Gastroesophageal sphincter (tissue), 4 donors: ENCODE results near the gene RCAN3. TPM values are rescaled to one million over a fixed set of nuclear protein-coding genes. Genes with fewer than 3 reads are reported as not detected.

Experiments
- ATAC-seq: fragments of 150-250 bp; one replicate; pipeline ENCODE4 v1.9.1; 2016; ENCODE audit warnings: mild to moderate bottlenecking, moderate library complexity
- H3K27ac ChIP-seq, 4 donors: fragments of 200-600 bp; sonication (generic) in 3 of 4; 1 replicate in 3 of 4; 2 replicates in 1 of 4; pipeline ENCODE4 v1.5.1; 2016 to 2019
- H3K27me3 ChIP-seq: fragments of 200-600 bp; sonication (generic); one replicate; pipeline ENCODE4 v1.5.1; 2019
- H3K36me3 ChIP-seq, 2 donors: fragments of 200-600 bp; sonication (generic); one replicate each; pipeline ENCODE4 v1.5.1; 2019; ENCODE audit warnings: control low read depth in 1 of 2
- H3K4me1 ChIP-seq, 3 donors: fragments of 200-600 bp; sonication (generic); 1 replicate in 2 of 3; 2 replicates in 1 of 3; pipeline ENCODE4 v1.5.1; 2016 to 2019; ENCODE audit warnings: control low read depth in 2 of 3
- H3K4me3 ChIP-seq, 2 donors: fragments of 200-600 bp; sonication (generic); one replicate each; pipeline ENCODE4 v1.5.1; 2019; ENCODE audit warnings: mild to moderate bottlenecking in 1 of 2, moderate library complexity in 1 of 2
- H3K9me3 ChIP-seq, 3 donors: fragments of 200-600 bp; sonication (generic); one replicate each; pipeline ENCODE4 v1.5.1; 2017 to 2019; ENCODE audit warnings: control low read depth in 2 of 3
- CTCF ChIP-seq, 4 experiments: fragments of 200-600 bp in 2 of 4; fragments of 450-650 bp in 2 of 4; sonication (generic) in 1 of 4; IDR thresholded peaks; one replicate each; pipeline ENCODE4 v1.5.1; 2017 to 2019; ENCODE audit warnings: antibody characterized with exemption in 4 of 4, mild to moderate bottlenecking in 2 of 4, moderate library complexity in 2 of 4
- EP300 ChIP-seq: sonication (generic); formaldehyde crosslinking; IDR thresholded peaks from one replicate; pipeline ENCODE4 v1.6.1; 2017; ENCODE audit warnings: antibody characterized with exemption, mild to moderate bottlenecking
- POLR2A ChIP-seq, 2 donors: fragments of 450-650 bp; IDR thresholded peaks; one replicate each; pipeline ENCODE4 v1.6.1; 2017; ENCODE audit warnings: antibody characterized with exemption in 2 of 2, mild to moderate bottlenecking in 2 of 2, moderate library complexity in 1 of 2
- POLR2AphosphoS5 ChIP-seq: sonication (generic); formaldehyde crosslinking; IDR thresholded peaks from one replicate; pipeline ENCODE4 v1.6.1; 2017; ENCODE audit warnings: antibody characterized with exemption
- WGBS, 2 donors: methylation state at CpG; one replicate each; pipeline ENCODE4 v1.1.5; 2018; ENCODE audit warnings: low coverage in 1 of 2; 5-methylcytosine and 5-hydroxymethylcytosine counted together
- total RNA-seq, 4 donors: library from RNA; depleted of rRNA; stranded (reverse); fragments of >200 nt; gene quantifications; one replicate each; pipeline ENCODE4 v1.1.0, GENCODE V29; 2016

RCAN3 gene
- total RNA-seq, 4 donors from 2014 or later = 9.0 to 12.7 (median 11.5) TPM

DNA sequence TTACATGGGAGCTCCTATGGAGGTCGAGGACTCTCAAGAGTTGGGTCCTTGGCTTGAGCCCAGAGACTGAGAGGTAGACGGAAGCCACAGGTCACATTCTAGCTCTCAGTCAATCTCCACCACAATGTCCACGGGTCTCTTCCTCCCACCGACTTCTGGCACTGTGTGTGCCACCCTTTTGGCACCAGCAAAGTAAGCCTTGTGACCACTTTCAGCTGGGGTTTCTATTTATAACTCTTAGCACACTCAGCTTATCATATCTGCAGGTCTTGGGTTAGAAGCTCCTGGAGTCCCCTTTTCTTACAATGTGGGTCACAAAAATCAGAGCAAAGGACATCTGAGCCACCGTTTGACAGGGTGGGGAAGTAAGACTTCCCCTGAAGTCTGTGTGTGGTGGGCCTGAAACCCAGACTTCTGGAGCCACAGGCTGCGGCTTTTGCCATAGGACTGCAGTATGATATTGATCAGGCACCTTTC lies 81.6 kb downstream of the RCAN3 start:
- Histone ChIP-seq H3K27me3 (peaks cover 32% of the 10 kb centered on the region), H3K4me3 (no peak overlapping the region), H3K4me1 (no peaks in the 10 kb centered on the region), H3K9me3 (no peaks in the 10 kb centered on the region), H3K27ac (no peak overlapping the region), H3K36me3 (no peaks in the 10 kb centered on the region)
- WGBS, 2 donors = 49% methylated on average over 3 of the region's 6 CpGs; no CpG with 5 or more reads in 1 of the 2 donors
- no peak for TF ChIP-seq CTCF (IDR thresholded peaks at IDR 0.05)
- TF ChIP-seq POLR2A (IDR thresholded peaks at IDR 0.05) = no peak
- no peak for TF ChIP-seq EP300
- TF ChIP-seq POLR2AphosphoS5 = no peak
- ATAC-seq = no peak

DNA sequence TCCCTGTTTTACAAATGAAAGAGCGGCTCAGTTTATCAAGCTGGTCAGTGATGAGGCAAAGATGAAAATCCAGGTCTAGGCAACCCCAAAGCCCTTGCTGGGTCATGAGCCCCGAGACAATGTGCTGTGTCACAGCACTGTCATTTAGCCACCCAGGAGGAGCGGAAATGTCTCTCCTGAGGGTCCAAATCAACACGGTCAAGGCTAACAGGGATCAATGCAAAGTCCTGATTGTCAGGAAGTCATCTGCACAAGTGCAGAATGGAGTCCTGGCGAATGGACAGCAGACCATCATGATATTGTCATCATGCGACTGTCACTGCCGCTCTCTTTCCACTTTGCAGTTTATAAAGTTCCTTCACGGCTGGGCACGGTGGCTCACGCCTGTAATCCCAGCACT lies 83.5 kb downstream of the RCAN3 start:
- TF ChIP-seq EP300 (no peak), CTCF (IDR thresholded peaks at IDR 0.05) (no peak), POLR2A (IDR thresholded peaks at IDR 0.05) (no peak), POLR2AphosphoS5 (no peak)
- Histone ChIP-seq H3K4me3 (no peak overlapping the region), H3K27me3 (peaks cover 38% of the 10 kb centered on the region), H3K36me3 (no peaks in the 10 kb centered on the region), H3K9me3 (no peaks in the 10 kb centered on the region), H3K4me1 (no peaks in the 10 kb centered on the region), H3K27ac (no peak overlapping the region)
- WGBS, 2 donors = 81 to 85% methylated on average over 5 to 7 of the region's 10 CpGs
- ATAC-seq = no peak

- Histone ChIP-seq H3K27ac (no peak overlapping the region), H3K4me3 (no peak overlapping the region), H3K27me3 (peaks cover 49% of the 10 kb centered on the region), H3K9me3 (no peaks in the 10 kb centered on the region), H3K36me3 (no peaks in the 10 kb centered on the region), H3K4me1 (no peaks in the 10 kb centered on the region)
- peak; percentile 49 to 63 (median 56) for TF ChIP-seq CTCF (IDR thresholded peaks at IDR 0.05)
- TF ChIP-seq POLR2AphosphoS5 = no peak
- WGBS, 2 donors = 3 to 26% methylated on average over 5 to 9 of the region's 9 CpGs
- peak; percentile 51 for ATAC-seq
Observed at GRCh38 chr1:24586970-24587820, 84.6 kb downstream of the RCAN3 start.

DNA sequence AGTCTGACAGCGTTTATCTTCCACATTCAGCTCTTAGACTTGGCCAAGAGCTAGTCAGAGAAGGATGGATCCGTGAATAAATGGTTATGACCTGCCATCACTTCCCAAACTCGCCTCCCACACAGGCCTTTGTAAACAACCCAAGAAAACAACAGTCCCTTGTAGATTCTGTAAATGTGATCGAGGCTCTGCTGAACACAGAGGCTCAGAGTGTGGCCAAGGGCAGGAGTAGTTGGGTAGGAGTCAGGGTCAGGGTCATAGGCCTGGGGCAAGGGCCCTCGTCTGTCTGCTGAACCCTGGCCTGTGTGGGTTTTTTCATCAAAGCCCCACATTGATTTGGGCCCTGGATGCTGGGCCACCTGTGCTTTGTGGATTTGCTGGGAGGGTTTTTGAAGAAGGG lies 85.9 kb downstream of the RCAN3 start:
- Histone ChIP-seq H3K4me1 (no peaks in the 10 kb centered on the region), H3K36me3 (no peaks in the 10 kb centered on the region), H3K27me3 (peaks cover 55% of the 10 kb centered on the region), H3K27ac (no peak overlapping the region), H3K4me3 (no peak overlapping the region), H3K9me3 (no peaks in the 10 kb centered on the region)
- no peak for ATAC-seq
- 20 to 45% methylated on average over 1 to 2 of the region's 5 CpGs for WGBS, 2 donors
- no peak for TF ChIP-seq POLR2A (IDR thresholded peaks at IDR 0.05)

DNA sequence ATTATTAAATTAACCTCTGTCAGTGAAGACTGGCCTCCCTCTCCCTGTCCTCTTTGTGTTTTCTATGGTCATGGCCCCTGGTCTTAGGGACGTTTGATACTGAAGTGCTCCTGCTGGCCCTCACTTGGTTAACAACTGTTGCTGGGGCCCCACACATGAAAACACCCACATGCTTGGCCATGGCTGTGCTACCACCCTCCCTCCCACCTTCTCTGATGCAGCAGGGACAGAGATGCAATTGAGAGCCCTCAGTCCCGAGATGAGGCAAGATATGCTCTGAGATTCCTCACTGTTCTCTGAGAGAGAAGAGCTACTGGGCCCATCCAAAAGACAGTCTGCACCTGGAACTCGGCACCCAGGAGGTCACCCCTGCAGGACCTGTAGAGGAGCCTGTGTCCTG lies 86.6 kb downstream of the RCAN3 start:
- Histone ChIP-seq H3K27me3 (peaks cover 50% of the 10 kb centered on the region), H3K4me3 (no peak overlapping the region), H3K9me3 (no peaks in the 10 kb centered on the region), H3K36me3 (no peaks in the 10 kb centered on the region), H3K27ac (no peak overlapping the region), H3K4me1 (no peaks in the 10 kb centered on the region)
- TF ChIP-seq CTCF (IDR thresholded peaks at IDR 0.05) (no peak), POLR2A (IDR thresholded peaks at IDR 0.05) (no peak), POLR2AphosphoS5 (no peak), EP300 (no peak)
- 67% methylated on average over 2 of the region's 3 CpGs; no CpG with 5 or more reads in 1 of the 2 donors for WGBS, 2 donors
- no peak for ATAC-seq

Other genes with a start within 250 kb of the RCAN3 start
- 1 to 10 TPM in 1 of 4 donors, under 1 TPM in 2, not detected in 1; 0.13 to 4.9 (median 0.31) TPM for gene GRHL3, start 183.5 kb upstream of the RCAN3 start, total RNA-seq
- 1 to 10 TPM; 2.2 to 7.6 (median 6.1) TPM for gene STPG1, start 89.1 kb upstream of the RCAN3 start, total RNA-seq
- 10 to 100 TPM; 22.3 to 45.7 (median 35.6) TPM for gene NIPAL3, start 87.0 kb upstream of the RCAN3 start, total RNA-seq
- gene NCMAP, start 53.3 kb downstream of the RCAN3 start, total RNA-seq = 1 to 10 TPM in 1 of 4 donors, under 1 TPM in 2, not detected in 1; 0.16 to 1.9 (median 0.27) TPM
- gene SRRM1, start 140.5 kb downstream of the RCAN3 start, total RNA-seq = 100 to 1,000 TPM in 1 of 4 donors, 10 to 100 TPM in 3; 47.0 to 114 (median 64.5) TPM
- gene CLIC4, start 242.6 kb downstream of the RCAN3 start, total RNA-seq = 100 to 1,000 TPM; 553 to 721 (median 692) TPM